K562 (cell line): ENCODE data around the gene PDLIM4. TPM values are rescaled to one million over a fixed set of nuclear protein-coding genes. Genes with fewer than 3 reads are reported as not detected.

Source experiments
- HMGN3 ChIP-seq: IDR thresholded peaks from 2 replicates; pipeline ENCODE4 v1.6.1; 2011; ENCODE audit warnings: borderline replicate concordance, low read depth, mild to moderate bottlenecking, mixed read lengths, low read length; ENCODE audit not compliant: insufficient read length; ENCODE audit errors: extremely low read depth
- JUN ChIP-seq, 2 experiments: sonication (generic) in 1 of 2; formaldehyde crosslinking in 1 of 2; IDR thresholded peaks; 2 replicates each; pipeline versions ENCODE4 v1.6.1 to v1.8.0; 2012 to 2022; ENCODE audit warnings: borderline replicate concordance in 2 of 2, mild to moderate bottlenecking in 2 of 2, improper control_type of control experiment in 1 of 2, low read depth in 1 of 2, low read length in 1 of 2, missing genetic modification reagents in 1 of 2
- MYC ChIP-seq, 2 experiments: fragments of 250-450 bp in 1 of 2; sonication (Bioruptor Pico) in 1 of 2; IDR thresholded peaks; 2 replicates each; pipeline versions ENCODE4 v1.5.1 to v1.6.1; 2012 to 2021; ENCODE audit warnings: low read depth in 2 of 2, borderline replicate concordance in 1 of 2, improper control_type of control experiment in 1 of 2, low read length in 1 of 2, mild to moderate bottlenecking in 1 of 2, moderate library complexity in 1 of 2
- PHF8 ChIP-seq: fragments of 200-600 bp; sonication (generic); IDR thresholded peaks from 2 replicates; pipeline ENCODE4 v1.6.1; 2012; ENCODE audit warnings: mixed run types, mild to moderate bottlenecking, inconsistent platforms, low read length, moderate library complexity, borderline replicate concordance
- POLR2G ChIP-seq: fragments of 200-400 bp; formaldehyde crosslinking; IDR thresholded peaks from 2 replicates; pipeline ENCODE4 v1.6.1; 2017; ENCODE audit warnings: low read depth, mild to moderate bottlenecking, antibody characterized with exemption, low read length, moderate library complexity
- POLR3A ChIP-seq: IDR thresholded peaks from 2 replicates; pipeline ENCODE4 v1.6.1; 2011; ENCODE audit warnings: borderline replicate concordance, mild to moderate bottlenecking, moderate library complexity; ENCODE audit not compliant: insufficient read length, insufficient read depth; ENCODE audit errors: extremely low read depth
- RB1 ChIP-seq: fragments of 450-650 bp; IDR thresholded peaks from 2 replicates; pipeline ENCODE4 v1.6.1; 2017; ENCODE audit warnings: low read depth, mild to moderate bottlenecking
- RBFOX2 ChIP-seq: fragments of 200-400 bp; formaldehyde crosslinking; IDR thresholded peaks from 2 replicates; pipeline ENCODE4 v1.6.1; 2017; ENCODE audit warnings: low read depth, mild to moderate bottlenecking, low read length, moderate library complexity
- SIX5 ChIP-seq, 2 experiments: IDR thresholded peaks; 2 replicates each; pipeline ENCODE4 v1.6.1; 2011; ENCODE audit warnings: low read length in 2 of 2, borderline replicate concordance in 1 of 2, low read depth in 1 of 2, mild to moderate bottlenecking in 1 of 2, moderate library complexity in 1 of 2; ENCODE audit not compliant: insufficient read depth in 1 of 2
- SUPT5H ChIP-seq: fragments of 450-650 bp; IDR thresholded peaks from 2 replicates; pipeline ENCODE4 v1.6.1; 2016
- TOE1 ChIP-seq, 2 experiments: fragments of 450-650 bp in 1 of 2; sonication (generic) in 1 of 2; formaldehyde crosslinking in 1 of 2; IDR thresholded peaks; 2 replicates each; pipeline versions ENCODE4 v1.7.1 to v1.8.0; 2016 to 2022; ENCODE audit warnings: borderline replicate concordance in 2 of 2, mild to moderate bottlenecking in 2 of 2, antibody characterized with exemption in 1 of 2, inconsistent platforms in 1 of 2, low read depth in 1 of 2, missing genetic modification reagents in 1 of 2, moderate library complexity in 1 of 2
- polyA plus RNA-seq, 8 experiments: library from polyadenylated mRNA; depleted of rRNA in 4 of 8; stranded (reverse) in 5 of 8; unstranded in 3 of 8; fragments of >200 nt; fragmentation: Nextera tagmentation in 2 of 8; fragmentation: Illumina TruSeq in 1 of 8; extraction: Ambion mirVana in 2 of 8; extraction: Trizol in 1 of 8; gene quantifications; 2 replicates each; pipeline versions ENCODE4 v1.2.1 to v1.2.3, GENCODE V29; 2011 to 2014; ENCODE audit warnings: inconsistent platforms in 1 of 8, missing spikeins in 1 of 8
- total RNA-seq, 7 experiments: library from RNA; depleted of rRNA in 6 of 7; stranded (reverse); fragments of >200 nt in 6 of 7; fragmentation: Illumina TruSeq in 2 of 7; extraction: Trizol in 2 of 7; gene quantifications; 2 replicates each; pipeline versions ENCODE4 v1.2.1 to v1.2.3, GENCODE V29; 2011 to 2021; ENCODE audit warnings: low replicate concordance in 1 of 7
- TF ChIP-seq, protein P1 (sequence below): fragments of 450-650 bp; IDR thresholded peaks from 2 replicates; pipeline ENCODE4 v1.6.1; 2018; ENCODE audit not compliant: partially characterized antibody
- TF ChIP-seq, protein P2 (sequence below): fragments of 200-800 bp; sonication (Bioruptor generic); IDR thresholded peaks from 2 replicates; pipeline ENCODE4 v1.6.1; 2017; ENCODE audit warnings: missing genetic modification characterization, missing compliant biosample characterization
- TF ChIP-seq, protein P3 (sequence below): fragments of 450-650 bp; IDR thresholded peaks from 2 replicates; pipeline ENCODE4 v1.7.0; 2016; ENCODE audit warnings: borderline replicate concordance

PDLIM4 gene
- total and polyA plus RNA-seq, 9 of the 15 experiments (the other 6 are each of a cell fraction or from before 2014, with no cell fraction given), result 0.28 to 32.8 (median 13.1) TPM

DNA sequence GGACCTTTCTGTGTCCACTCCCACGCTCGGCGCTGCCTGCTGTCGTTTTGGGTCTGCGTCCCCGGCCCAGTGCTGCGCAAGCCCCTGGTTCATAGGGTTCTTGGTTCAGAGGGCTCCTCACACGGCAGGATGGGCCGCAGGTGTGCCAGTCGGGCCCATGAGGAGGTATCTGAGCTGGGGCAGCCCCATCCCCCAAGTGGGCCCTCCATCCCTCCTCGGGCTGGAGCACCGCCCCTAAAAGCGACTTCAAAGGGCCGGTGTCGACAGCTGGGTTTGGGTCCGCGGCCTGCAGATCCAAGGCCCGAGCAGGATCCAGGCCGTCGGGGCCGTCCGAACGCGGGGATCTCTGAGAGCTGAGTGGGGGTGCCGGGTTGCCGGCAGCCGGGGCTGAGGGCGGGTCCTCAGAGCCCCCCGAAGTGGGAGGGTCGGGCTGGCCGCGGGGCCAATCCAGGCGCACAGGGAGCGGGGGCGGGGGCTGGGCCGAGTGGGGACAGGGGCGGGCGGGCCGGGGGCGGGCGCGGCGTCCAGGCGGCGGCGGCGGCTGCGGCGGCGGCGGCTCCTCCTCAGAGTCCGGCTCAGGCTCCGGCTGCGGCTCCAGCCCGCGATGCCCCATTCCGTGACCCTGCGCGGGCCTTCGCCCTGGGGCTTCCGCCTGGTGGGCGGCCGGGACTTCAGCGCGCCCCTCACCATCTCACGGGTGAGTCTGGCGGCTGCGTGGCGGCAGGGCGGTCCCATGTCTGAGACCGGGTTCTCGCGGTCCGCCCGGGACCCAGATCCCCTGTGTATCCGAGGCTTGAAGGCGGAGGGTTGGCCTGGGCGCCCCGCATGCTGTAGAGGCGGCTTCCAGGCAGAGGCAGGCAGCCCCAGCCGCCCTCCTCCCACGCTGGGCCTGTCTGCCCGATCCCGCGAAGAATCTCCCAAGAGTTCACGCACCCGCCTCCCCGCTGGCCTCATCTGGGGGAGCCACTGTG lies at the start of gene PDLIM4 (continued):
- TF ChIP-seq POLR3A (no peak), POLR2G (peak; percentile 68; the same call in 1 of the 2 replicates), RB1 (0 out of 2 replicates have a peak, but pooled peaks have one; percentile 6), RBFOX2 (peak; percentile 55; the same call in 1 of the 2 replicates), SIX5 (IDR thresholded peaks at IDR 0.05; ENCODE audit: borderline replicate concordance in 1 of 2, insufficient read depth in 1 of 2, low read depth in 1 of 2, low read length in 2 of 2) (no peak), HMGN3 (peak; percentile 40), PHF8 (peak; percentile 45; the same call in 1 of the 2 replicates), TOE1 (IDR thresholded peaks at IDR 0.05; ENCODE audit: borderline replicate concordance) (peak; percentile 16; the same call in 1 of the 2 replicates), TOE1 (CRISPR knock-in tag; IDR thresholded peaks at IDR 0.05; ENCODE audit: borderline replicate concordance, low read depth) (no peak), SUPT5H (peak; percentile 34; the same call in 1 of the 2 replicates), MYC (IDR thresholded peaks at IDR 0.05; ENCODE audit: low read depth, low read length) (no peak), MYC (CRISPR knock-in tag; IDR thresholded peaks at IDR 0.05; ENCODE audit: borderline replicate concordance, low read depth) (no peak), JUN (IDR thresholded peaks at IDR 0.05; ENCODE audit: borderline replicate concordance, low read depth, low read length) (no peak), JUN (CRISPR knock-in tag; IDR thresholded peaks at IDR 0.05; ENCODE audit: borderline replicate concordance) (no peak)
- TF ChIP-seq, protein P1, sequence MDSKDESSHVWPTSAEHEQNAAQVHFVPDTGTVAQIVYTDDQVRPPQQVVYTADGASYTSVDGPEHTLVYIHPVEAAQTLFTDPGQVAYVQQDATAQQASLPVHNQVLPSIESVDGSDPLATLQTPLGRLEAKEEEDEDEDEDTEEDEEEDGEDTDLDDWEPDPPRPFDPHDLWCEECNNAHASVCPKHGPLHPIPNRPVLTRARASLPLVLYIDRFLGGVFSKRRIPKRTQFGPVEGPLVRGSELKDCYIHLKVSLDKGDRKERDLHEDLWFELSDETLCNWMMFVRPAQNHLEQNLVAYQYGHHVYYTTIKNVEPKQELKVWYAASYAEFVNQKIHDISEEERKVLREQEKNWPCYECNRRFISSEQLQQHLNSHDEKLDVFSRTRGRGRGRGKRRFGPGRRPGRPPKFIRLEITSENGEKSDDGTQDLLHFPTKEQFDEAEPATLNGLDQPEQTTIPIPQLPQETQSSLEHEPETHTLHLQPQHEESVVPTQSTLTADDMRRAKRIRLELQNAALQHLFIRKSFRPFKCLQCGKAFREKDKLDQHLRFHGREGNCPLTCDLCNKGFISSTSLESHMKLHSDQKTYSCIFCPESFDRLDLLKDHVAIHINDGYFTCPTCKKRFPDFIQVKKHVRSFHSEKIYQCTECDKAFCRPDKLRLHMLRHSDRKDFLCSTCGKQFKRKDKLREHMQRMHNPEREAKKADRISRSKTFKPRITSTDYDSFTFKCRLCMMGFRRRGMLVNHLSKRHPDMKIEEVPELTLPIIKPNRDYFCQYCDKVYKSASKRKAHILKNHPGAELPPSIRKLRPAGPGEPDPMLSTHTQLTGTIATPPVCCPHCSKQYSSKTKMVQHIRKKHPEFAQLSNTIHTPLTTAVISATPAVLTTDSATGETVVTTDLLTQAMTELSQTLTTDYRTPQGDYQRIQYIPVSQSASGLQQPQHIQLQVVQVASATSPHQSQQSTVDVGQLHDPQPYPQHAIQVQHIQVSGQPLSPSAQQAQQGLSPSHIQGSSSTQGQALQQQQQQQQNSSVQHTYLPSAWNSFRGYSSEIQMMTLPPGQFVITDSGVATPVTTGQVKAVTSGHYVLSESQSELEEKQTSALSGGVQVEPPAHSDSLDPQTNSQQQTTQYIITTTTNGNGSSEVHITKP, result no peak
- TF ChIP-seq, protein P2, sequence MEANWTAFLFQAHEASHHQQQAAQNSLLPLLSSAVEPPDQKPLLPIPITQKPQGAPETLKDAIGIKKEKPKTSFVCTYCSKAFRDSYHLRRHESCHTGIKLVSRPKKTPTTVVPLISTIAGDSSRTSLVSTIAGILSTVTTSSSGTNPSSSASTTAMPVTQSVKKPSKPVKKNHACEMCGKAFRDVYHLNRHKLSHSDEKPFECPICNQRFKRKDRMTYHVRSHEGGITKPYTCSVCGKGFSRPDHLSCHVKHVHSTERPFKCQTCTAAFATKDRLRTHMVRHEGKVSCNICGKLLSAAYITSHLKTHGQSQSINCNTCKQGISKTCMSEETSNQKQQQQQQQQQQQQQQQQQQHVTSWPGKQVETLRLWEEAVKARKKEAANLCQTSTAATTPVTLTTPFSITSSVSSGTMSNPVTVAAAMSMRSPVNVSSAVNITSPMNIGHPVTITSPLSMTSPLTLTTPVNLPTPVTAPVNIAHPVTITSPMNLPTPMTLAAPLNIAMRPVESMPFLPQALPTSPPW (CRISPR knock-in tag), result peak; percentile 30; the same call in 1 of the 2 replicates
- TF ChIP-seq, protein P3, sequence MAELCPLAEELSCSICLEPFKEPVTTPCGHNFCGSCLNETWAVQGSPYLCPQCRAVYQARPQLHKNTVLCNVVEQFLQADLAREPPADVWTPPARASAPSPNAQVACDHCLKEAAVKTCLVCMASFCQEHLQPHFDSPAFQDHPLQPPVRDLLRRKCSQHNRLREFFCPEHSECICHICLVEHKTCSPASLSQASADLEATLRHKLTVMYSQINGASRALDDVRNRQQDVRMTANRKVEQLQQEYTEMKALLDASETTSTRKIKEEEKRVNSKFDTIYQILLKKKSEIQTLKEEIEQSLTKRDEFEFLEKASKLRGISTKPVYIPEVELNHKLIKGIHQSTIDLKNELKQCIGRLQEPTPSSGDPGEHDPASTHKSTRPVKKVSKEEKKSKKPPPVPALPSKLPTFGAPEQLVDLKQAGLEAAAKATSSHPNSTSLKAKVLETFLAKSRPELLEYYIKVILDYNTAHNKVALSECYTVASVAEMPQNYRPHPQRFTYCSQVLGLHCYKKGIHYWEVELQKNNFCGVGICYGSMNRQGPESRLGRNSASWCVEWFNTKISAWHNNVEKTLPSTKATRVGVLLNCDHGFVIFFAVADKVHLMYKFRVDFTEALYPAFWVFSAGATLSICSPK, result no peak
